GM15510 (cell line): ENCODE measurements around the gene NNT.

Source experiments
- POLR2A ChIP-seq: IDR thresholded peaks from 3 replicates; pipeline ENCODE4 v1.6.1; 2011; ENCODE audit warnings: borderline replicate concordance; ENCODE audit not compliant: insufficient read length; ENCODE audit errors: extremely low read depth

NNT gene

DNA sequence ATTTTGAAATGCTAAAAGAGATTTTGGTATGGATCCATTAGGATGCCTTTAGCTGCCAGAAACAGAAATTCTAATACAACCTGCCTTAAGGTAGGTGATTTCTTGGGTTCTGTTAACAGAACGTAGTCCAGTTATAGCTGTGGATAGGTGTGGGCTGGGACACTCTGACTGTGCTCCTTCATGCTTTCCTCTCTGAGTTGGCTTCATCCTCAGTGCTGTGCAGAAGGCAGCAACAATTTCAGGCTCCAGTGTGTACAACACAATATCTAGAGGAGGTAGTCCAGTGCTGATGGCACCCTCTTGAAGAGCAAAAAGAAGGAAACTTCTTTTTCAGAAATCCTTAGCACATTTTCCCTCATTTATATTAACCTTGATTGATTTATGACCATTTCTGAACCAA is 34.4 kb downstream of the NNT start:
- TF ChIP-seq POLR2A: no peak

DNA sequence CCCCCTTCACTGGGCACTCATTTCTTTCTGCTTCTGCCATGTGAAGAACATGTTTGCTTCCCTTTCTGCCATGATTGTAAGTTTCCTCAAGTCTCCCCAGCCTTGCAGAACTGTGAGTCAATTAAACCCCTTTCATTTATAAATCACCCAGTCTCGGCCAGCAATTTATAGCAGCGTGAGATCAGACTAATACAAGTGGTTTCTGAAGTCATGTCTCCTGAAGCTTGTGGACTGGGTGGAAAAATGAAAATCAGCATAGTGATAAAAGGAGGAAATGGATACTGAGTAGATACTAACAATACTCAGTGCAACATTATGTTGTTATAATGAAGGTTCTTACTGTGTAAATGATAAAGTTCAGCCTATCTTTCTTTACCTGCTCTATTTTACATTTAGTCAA is 35.1 kb downstream of the NNT start:
- no peak for TF ChIP-seq POLR2A

DNA sequence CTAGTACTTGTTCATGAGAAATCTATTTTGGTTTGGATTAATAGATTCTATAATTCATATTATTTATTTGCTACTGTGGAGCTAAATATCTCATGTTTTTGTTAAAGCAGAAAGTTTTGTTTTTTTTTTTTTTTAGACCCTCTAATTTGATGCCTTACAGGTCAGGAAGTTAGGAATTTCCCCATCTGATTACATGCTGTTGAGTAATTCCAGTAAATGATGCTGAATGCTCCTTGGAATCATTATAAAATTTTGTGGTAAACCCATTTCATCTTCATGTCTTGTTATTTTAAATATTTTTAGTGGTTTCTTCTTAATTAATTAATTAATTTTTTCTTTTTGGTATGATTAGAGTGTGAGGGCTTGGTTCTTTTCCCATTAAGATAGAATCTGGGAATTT is 35.6 kb downstream of the NNT start:
- TF ChIP-seq POLR2A: no peak

DNA sequence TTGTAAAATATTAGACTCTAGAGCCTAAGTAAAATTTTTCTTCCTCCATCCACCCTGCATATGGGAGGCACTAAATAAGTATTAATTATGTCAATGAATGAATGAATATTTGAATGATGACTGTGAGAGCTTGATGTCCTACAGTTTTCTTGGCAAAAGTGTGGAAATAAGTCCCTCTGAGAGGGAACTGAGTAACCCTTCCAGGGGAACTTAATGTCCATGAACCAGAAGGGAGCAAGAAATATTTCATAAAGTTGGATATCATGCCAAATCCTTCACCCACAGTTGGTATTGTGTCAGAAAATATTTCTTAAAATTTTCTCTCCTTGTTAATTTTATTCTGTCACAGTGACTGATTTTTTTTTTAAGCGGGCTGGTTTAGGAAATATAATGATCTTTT is 36.6 kb downstream of the NNT start:
- TF ChIP-seq POLR2A: no peak

DNA sequence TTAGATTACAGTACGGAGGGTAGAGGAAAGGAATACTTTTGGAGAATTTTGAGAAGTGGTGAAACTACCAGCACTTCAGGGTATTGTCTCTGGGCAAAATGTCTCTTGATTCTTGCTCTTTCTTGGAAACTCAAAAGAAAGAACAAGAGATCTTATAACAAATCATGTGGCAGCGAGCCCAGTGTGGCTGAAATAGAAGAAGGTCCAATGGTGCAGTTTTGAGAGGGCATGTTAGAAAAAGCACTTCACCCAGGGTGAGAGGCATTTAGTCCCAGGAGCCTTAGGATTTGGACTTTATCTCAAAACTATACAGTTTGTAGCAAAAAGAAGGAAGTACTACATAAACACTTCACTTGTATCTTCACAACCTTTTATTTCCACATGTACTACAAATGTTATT is 39.4 kb downstream of the NNT start:
- no peak for TF ChIP-seq POLR2A

DNA sequence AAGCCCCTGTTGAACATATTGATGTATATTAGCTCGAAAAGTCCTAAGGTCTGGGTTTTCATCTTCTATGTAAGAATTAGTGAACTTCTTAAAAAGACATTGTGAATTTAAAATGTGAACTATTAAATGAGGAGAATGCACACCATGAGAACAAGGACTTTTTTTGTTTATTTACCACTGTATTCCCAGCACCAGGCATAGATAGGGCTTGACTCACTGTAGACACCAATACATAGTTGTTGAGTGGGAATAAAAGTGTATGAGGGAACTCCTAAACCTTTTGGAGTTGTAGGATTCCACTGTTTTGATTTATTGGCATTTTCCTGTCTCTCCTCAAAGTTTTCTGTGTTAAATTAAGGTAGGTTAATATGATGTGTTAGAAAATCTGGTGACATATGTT is 40.3 kb downstream of the NNT start:
- no peak for TF ChIP-seq POLR2A

DNA sequence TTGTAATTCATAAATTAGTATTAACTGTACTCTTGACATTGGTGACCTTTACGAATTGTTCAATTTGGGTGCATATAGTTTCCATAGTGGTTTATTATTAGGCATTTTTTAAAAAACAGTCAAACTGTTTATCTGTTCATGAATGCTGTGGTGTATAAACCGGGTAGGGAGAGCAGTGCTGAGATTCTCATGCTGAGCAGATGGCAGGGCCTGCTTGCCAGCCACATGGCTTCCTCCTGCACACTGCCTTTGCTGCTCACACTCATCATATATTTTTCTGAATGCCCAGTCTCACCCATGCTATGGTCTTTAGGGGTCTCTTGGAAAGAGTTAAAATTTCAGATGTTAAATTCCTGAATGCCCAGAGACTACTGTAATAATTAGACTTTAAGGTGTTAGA is 40.8 kb downstream of the NNT start:
- TF ChIP-seq POLR2A: no peak

DNA sequence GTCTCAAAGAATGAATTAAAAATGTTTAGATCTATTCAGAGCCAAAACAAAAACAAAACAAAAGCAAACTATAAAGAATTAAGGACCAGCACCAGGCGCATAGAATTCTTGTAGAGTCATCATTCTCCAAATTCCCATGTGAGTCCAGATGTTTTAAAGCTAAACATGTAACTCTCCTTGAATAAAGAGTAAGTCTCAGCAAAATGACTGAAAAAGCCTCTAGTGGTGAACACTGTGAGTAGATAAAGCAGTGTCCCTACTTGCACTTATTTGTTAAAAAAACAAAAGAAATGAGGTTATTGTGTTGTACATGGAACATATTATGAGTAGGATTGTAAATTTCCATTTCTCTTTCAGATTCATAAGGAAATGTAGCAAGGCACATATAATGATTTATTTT is 44.0 kb downstream of the NNT start:
- no peak for TF ChIP-seq POLR2A

DNA sequence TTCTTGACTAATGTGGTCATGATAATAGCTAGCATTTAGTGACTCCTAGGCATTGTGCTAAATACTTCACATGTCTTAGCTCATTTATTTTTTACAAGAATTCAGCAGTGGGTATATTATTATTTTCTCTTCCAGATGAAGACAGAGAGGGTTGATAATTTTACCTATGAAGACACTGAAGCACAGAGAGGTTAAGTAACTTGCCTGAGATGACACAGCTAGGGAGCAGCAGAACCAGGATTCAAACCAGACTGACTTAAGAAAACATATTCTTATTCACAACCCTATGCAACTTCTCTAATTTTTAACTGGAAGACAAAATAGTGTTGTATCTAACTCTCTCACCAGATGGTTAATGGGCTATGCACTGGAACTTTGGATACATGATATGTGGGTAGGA is 44.8 kb downstream of the NNT start:
- no peak for TF ChIP-seq POLR2A

- no peak for TF ChIP-seq POLR2A
These were observed 45.6 kb downstream of the NNT start for GRCh38 chr5:43648499-43649124.

DNA sequence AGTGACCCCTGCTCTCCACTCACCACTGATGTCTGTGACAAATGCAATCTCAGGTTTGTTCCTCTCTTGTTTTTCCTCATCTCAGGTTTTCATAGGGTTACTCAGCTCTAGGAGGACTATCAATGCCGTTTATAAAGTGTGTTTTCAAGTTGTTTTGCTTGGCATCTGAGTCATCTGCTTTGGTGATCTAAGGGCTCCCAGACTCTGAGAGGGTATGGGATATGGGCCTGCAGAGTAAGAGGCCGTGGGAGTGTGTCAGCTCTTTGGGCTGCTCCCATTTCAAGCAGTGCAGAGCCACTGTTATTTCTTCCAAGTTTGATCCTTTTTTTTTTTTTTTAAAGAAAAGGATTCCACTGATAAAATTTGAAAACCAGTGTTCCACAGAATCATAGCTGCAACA is 46.3 kb downstream of the NNT start:
- TF ChIP-seq POLR2A: no peak

- no peak for TF ChIP-seq POLR2A
These were observed 49.7 kb downstream of the NNT start for GRCh38 chr5:43652537-43653302.

- TF ChIP-seq POLR2A: no peak
These were observed 55.5 kb downstream of the NNT start for GRCh38 chr5:43658509-43658908.

DNA sequence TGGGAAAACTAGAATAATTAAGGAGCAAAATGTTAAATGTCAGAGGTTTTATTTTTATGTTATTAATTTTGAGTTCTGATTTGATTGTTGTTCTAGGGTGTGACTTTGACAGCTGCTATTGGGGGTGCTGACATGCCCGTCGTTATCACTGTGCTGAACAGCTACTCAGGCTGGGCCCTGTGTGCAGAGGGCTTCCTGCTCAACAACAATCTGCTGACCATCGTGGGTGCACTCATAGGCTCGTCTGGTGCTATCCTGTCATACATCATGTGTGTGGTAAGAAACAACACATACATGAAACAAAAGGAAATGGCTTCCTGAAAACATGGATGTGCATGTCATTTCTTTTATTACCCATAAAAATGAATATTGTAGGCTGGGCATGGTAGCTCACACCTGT is 56.1 kb downstream of the NNT start:
- no peak for TF ChIP-seq POLR2A

DNA sequence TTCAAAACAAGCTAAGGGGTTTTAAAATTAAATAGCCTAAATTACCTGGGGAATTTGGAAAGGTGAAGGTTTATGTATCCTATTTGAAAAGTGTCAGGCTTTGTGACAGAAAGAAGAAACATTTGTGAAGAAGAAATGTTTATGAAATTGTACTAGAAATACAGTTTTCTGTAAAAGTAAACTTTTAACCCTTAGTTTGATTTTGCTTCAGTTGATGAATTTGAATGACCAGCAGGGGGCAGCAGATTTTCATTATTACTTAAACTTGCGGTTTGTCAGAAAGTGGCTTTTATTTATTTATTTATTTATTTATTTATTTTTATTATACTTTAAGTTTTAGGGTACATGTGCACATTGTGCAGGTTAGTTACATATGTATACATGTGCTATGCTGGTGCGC is 58.1 kb downstream of the NNT start:
- no peak for TF ChIP-seq POLR2A

- no peak for TF ChIP-seq POLR2A
These were observed 60.9 kb downstream of the NNT start for GRCh38 chr5:43663916-43664315.

- no peak for TF ChIP-seq POLR2A
These were observed 61.6 kb downstream of the NNT start for GRCh38 chr5:43664501-43665040.

- no peak for TF ChIP-seq POLR2A
These were observed 71.6 kb downstream of the NNT start for GRCh38 chr5:43674536-43674935.
